Endothelial cell of umbilical vein (primary cell): Measurements from ENCODE around the gene OR7A5. TPM values are rescaled to one million over a fixed set of nuclear protein-coding genes. Genes with fewer than 3 reads are reported as not detected.

Source experiments
- BruUV-seq: library from RNA; stranded (reverse); fragments of 400-500 nt; replicated peaks from 2 replicates; lab custom pipeline; 2021; lab: Mats Ljungman, UMichigan
- CTCF ChIA-PET: fragments of 300-600, 350-600 bp; sonication (Branson Sonifier 250); formaldehyde crosslinking; loops from one replicate; lab custom pipeline; 2021; ENCODE audit warnings: antibody characterized with exemption, inconsistent platforms; lab: Charles Lee
- POLR2A ChIA-PET: fragments of 300-600, 350-600 bp; sonication (Branson Sonifier 250); formaldehyde crosslinking; loops from one replicate; lab custom pipeline; 2021; ENCODE audit warnings: antibody characterized with exemption, inconsistent platforms; lab: Charles Lee
- DNase-seq: peaks from one replicate; pipeline ENCODE4 v3.0.0-alpha.2; 2011; ENCODE audit warnings: low read depth, low spot score
- FAIRE-seq: peaks from 2 replicates; lab custom pipeline; 2011; peaks lifted over from hg19 to GRCh38; lab: Jason Lieb, UNC
- H2AFZ ChIP-seq: 2 replicates; pipeline ENCODE4 v1.6.0; 2012; ENCODE audit warnings: low read depth, low read length, control low read depth, inconsistent platforms
- H3K27ac ChIP-seq: 2 replicates; pipeline ENCODE4 v1.5.1; 2011; ENCODE audit warnings: low read depth, mild to moderate bottlenecking, control low read depth, low read length, moderate library complexity; ENCODE audit not compliant: insufficient read depth
- H3K27me3 ChIP-seq, 2 experiments: 2 replicates each; pipeline versions ENCODE4 v1.6.0 to v1.6.1; 2011; ENCODE audit warnings: low read length in 2 of 2, mixed read lengths in 1 of 2; ENCODE audit not compliant: control insufficient read depth in 2 of 2, insufficient read depth in 2 of 2
- H3K36me3 ChIP-seq, 2 experiments: 2 replicates in 1 of 2; 3 replicates in 1 of 2; pipeline ENCODE4 v1.5.1; 2011; ENCODE audit warnings: low read length in 2 of 2, mild to moderate bottlenecking in 1 of 2, moderate library complexity in 1 of 2; ENCODE audit not compliant: control insufficient read depth in 2 of 2, insufficient read depth in 2 of 2; ENCODE audit errors: extremely low read depth in 1 of 2
- H3K4me1 ChIP-seq: 3 replicates; pipeline ENCODE4 v1.5.1; 2011; ENCODE audit warnings: mild to moderate bottlenecking, low read length; ENCODE audit not compliant: control insufficient read depth, insufficient read depth; ENCODE audit errors: extremely low read depth
- H3K4me2 ChIP-seq: 2 replicates; pipeline ENCODE4 v1.6.1; 2011; ENCODE audit warnings: low read length, control low read depth, mixed read lengths; ENCODE audit not compliant: insufficient read depth
- H3K4me3 ChIP-seq, 3 experiments: fragments of 200-600 bp in 1 of 3; sonication (generic), shearing (Covaris generic) in 1 of 3; replicated peaks in 1 of 3; 2 replicates each; pipeline ENCODE4 v1.5.1; 2011 to 2016; ENCODE audit warnings: control low read depth in 3 of 3, low read length in 3 of 3, mild to moderate bottlenecking in 2 of 3, inconsistent platforms in 1 of 3, low read depth in 1 of 3, moderate library complexity in 1 of 3; ENCODE audit not compliant: insufficient read depth in 1 of 3
- H3K79me2 ChIP-seq: 2 replicates; pipeline ENCODE4 v1.6.0; 2012; ENCODE audit warnings: low read length, inconsistent platforms; ENCODE audit not compliant: control insufficient read depth, insufficient read depth
- H3K9ac ChIP-seq: replicated peaks from 2 replicates; pipeline ENCODE3; 2011; ENCODE audit warnings: low read length, control low read depth; ENCODE audit not compliant: insufficient read depth; ENCODE audit errors: extremely low read depth
- H3K9me1 ChIP-seq: replicated peaks from 3 replicates; pipeline ENCODE4 v1.6.0; 2011; ENCODE audit warnings: mild to moderate bottlenecking, low read length; ENCODE audit not compliant: control insufficient read depth, insufficient read depth; ENCODE audit errors: extremely low read depth
- H3K9me3 ChIP-seq: replicated peaks from 2 replicates; pipeline ENCODE4 v1.5.1; 2012; ENCODE audit warnings: low read length, inconsistent platforms; ENCODE audit not compliant: control insufficient read depth, insufficient read depth
- H4K20me1 ChIP-seq: replicated peaks from 2 replicates; pipeline ENCODE3; 2011; ENCODE audit warnings: mild to moderate bottlenecking, low read length; ENCODE audit not compliant: control insufficient read depth, insufficient read depth; ENCODE audit errors: extremely low read depth
- FOS ChIP-seq: IDR thresholded peaks from 2 replicates; pipeline ENCODE4 v1.6.1; 2011; ENCODE audit warnings: mild to moderate bottlenecking, low read length, moderate library complexity, borderline replicate concordance; ENCODE audit not compliant: insufficient read depth
- GATA2 ChIP-seq: IDR thresholded peaks from 2 replicates; pipeline ENCODE4 v1.7.0; 2011; ENCODE audit warnings: low read depth, mild to moderate bottlenecking, moderate library complexity, mixed read lengths, low read length; ENCODE audit not compliant: insufficient read length, insufficient read depth
- JUN ChIP-seq: IDR thresholded peaks from 2 replicates; pipeline ENCODE4 v1.6.1; 2011; ENCODE audit warnings: borderline replicate concordance, low read depth; ENCODE audit not compliant: insufficient read length, insufficient read depth
- MYC ChIP-seq: IDR thresholded peaks from one replicate; pipeline ENCODE4 v1.6.1; 2011; ENCODE audit warnings: mild to moderate bottlenecking, low read depth, low read length
- POLR2A ChIP-seq: IDR thresholded peaks from 2 replicates; pipeline ENCODE4 v1.6.1; 2012; ENCODE audit warnings: low read depth, mild to moderate bottlenecking, control low read depth, low read length
- POLR2AphosphoS5 ChIP-seq: IDR thresholded peaks from 2 replicates; pipeline ENCODE4 v1.6.1; 2012; ENCODE audit warnings: low read depth, mild to moderate bottlenecking, control low read depth, low read length, moderate library complexity; ENCODE audit not compliant: insufficient read depth
- dilution Hi-C: fragments of 300-500 bp; cut with MboI; formaldehyde crosslinking; loops from one replicate; pipeline ENCODE4 v1.15.0; 2019; ENCODE audit warnings: low sequenced_read_pairs; ENCODE audit not compliant: extremely low pct_ligation_motif_present
- intact Hi-C: fragments of 100-400 bp; cut with micrococcal nuclease; formaldehyde crosslinking; loops from one replicate; pipeline ENCODE4 v1.10.0; 2022
- polyA plus RNA-seq, 4 experiments: library from polyadenylated mRNA; depleted of rRNA in 3 of 4; stranded (reverse) in 3 of 4; unstranded in 1 of 4; fragments of >200 nt; gene quantifications; 2 replicates each; pipeline versions ENCODE4 v1.2.1 to v1.2.3, GENCODE V29; 2011 to 2012; ENCODE audit warnings: missing spikeins in 1 of 4
- total RNA-seq: library from RNA; stranded (reverse); gene quantifications from 2 replicates; pipeline ENCODE4 v1.2.3, GENCODE V29; 2021
- TF ChIP-seq, protein P1 (sequence below): IDR thresholded peaks from 2 replicates; pipeline ENCODE4 v1.6.1; 2011; ENCODE audit not compliant: insufficient read depth, insufficient read length
- TF ChIP-seq, protein P2 (sequence below), 2 donors: IDR thresholded peaks; 1 replicate in 1 of 2; 2 replicates in 1 of 2; pipeline ENCODE4 v1.5.1; 2011; ENCODE audit warnings: low read length in 2 of 2, mild to moderate bottlenecking in 2 of 2, moderate library complexity in 2 of 2, control low read depth in 1 of 2, inconsistent platforms in 1 of 2, low read depth in 1 of 2; ENCODE audit not compliant: insufficient read depth in 1 of 2; ENCODE audit errors: extremely low read depth in 1 of 2

Gene OR7A5
- total and polyA plus RNA-seq, 2 donors (not counting 3 experiments of a cell fraction or from before 2014, with no cell fraction given), result not detected

DNA sequence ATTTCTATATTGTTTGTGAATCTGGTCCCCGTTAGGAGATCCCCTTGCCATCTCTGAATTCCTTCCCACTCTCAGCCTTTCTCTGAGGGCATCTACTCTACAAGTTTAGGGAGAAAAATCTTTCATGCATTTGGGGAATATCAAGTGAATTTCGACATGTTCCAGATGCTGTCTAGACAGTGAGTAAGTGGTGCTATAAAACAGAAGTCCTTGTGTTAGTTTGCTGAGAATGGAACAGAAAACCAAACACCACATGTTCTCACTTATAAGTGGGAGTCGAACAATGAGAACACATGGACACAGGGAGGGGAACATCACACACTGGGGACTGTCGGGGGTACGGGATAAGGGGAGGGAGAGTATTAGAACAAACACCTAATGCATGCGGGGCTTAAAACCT is 8.6 kb upstream of the OR7A5 start:
- Histone ChIP-seq H3K27me3 (no peaks in the 10 kb centered on the region), H3K79me2 (no peaks in the 10 kb centered on the region), H4K20me1 (no peaks in the 10 kb centered on the region), H3K27ac (no peak overlapping the region), H3K9me3 (no peaks in the 10 kb centered on the region), H3K4me3 (no peak overlapping the region), H3K4me1 (no peaks in the 10 kb centered on the region), H3K36me3 (no peaks in the 10 kb centered on the region), H3K9ac (no peak overlapping the region), H3K4me2 (no peak overlapping the region), H3K9me1 (no peaks in the 10 kb centered on the region), H2AFZ (no peak overlapping the region)
- DNase-seq, result no peak
- FAIRE-seq, result no peak
- ChIA-PET CTCF (no interaction called here), POLR2A (no interaction called here)
- intact Hi-C loops, result no loop called here
- no peak for TF ChIP-seq POLR2AphosphoS5
- TF ChIP-seq FOS, result no peak
- no peak for TF ChIP-seq JUN
- TF ChIP-seq, protein P1, sequence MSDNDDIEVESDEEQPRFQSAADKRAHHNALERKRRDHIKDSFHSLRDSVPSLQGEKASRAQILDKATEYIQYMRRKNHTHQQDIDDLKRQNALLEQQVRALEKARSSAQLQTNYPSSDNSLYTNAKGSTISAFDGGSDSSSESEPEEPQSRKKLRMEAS, result no peak
- dilution Hi-C loops, result no loop called here
- BruUV-seq, result no TSS peak

DNA sequence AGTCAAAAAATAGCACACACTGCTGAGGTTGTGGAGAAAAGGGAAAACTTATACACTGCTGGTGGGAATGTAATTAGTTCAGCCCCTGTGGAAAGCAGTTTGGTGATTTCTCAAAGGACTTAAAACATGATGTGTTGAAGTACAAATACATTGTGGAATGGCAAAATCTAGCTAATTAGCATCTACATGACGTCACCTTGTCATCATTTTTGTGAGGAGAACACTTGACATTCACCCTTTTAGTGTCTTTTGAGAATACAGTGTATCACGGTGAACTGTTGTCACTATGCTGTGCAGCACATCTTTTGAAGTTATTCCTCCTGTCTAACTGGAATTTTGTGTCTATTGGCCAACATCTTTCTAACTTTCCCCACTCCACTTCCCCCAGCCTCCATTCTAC is 8.2 kb upstream of the OR7A5 start:
- no peak overlapping the region for H3K9ac ChIP-seq
- intact Hi-C loops, result no loop called here
- no peaks in the 10 kb centered on the region for H3K79me2 ChIP-seq
- no peak overlapping the region for H3K4me3 ChIP-seq
- dilution Hi-C loops, result no loop called here
- H3K9me1 ChIP-seq, result no peaks in the 10 kb centered on the region
- no peaks in the 10 kb centered on the region for H3K4me1 ChIP-seq
- CTCF ChIA-PET, result no interaction called here
- no peaks in the 10 kb centered on the region for H4K20me1 ChIP-seq
- H3K27me3 ChIP-seq, result no peaks in the 10 kb centered on the region
- H2AFZ ChIP-seq, result no peak overlapping the region
- H3K4me2 ChIP-seq, result no peak overlapping the region
- no TSS peak for BruUV-seq
- POLR2A ChIA-PET, result no interaction called here
- TF ChIP-seq, protein P1, result no peak
- TF ChIP-seq POLR2A (no peak), POLR2AphosphoS5 (no peak), MYC (no peak), GATA2 (no peak)
- TF ChIP-seq, protein P2, sequence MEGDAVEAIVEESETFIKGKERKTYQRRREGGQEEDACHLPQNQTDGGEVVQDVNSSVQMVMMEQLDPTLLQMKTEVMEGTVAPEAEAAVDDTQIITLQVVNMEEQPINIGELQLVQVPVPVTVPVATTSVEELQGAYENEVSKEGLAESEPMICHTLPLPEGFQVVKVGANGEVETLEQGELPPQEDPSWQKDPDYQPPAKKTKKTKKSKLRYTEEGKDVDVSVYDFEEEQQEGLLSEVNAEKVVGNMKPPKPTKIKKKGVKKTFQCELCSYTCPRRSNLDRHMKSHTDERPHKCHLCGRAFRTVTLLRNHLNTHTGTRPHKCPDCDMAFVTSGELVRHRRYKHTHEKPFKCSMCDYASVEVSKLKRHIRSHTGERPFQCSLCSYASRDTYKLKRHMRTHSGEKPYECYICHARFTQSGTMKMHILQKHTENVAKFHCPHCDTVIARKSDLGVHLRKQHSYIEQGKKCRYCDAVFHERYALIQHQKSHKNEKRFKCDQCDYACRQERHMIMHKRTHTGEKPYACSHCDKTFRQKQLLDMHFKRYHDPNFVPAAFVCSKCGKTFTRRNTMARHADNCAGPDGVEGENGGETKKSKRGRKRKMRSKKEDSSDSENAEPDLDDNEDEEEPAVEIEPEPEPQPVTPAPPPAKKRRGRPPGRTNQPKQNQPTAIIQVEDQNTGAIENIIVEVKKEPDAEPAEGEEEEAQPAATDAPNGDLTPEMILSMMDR (IDR thresholded peaks at IDR 0.05; ENCODE audit: extremely low read depth in 1 of 2, insufficient read depth in 1 of 2, low read depth in 1 of 2, low read length in 2 of 2), result no peak
- DNase-seq, result no peak
- H3K27ac ChIP-seq, result no peak overlapping the region
- no peak for FAIRE-seq
- H3K9me3 ChIP-seq, result no peaks in the 10 kb centered on the region
- H3K36me3 ChIP-seq, result no peaks in the 10 kb centered on the region
